NCI-H187 (cell line): Measurements from ENCODE around the gene UBTF.

Source experiments
- DNase-seq, 2 experiments: peaks; one replicate each; lab custom pipeline; 2025; lab: John Stamatoyannopoulos, UW

Gene UBTF

DNA sequence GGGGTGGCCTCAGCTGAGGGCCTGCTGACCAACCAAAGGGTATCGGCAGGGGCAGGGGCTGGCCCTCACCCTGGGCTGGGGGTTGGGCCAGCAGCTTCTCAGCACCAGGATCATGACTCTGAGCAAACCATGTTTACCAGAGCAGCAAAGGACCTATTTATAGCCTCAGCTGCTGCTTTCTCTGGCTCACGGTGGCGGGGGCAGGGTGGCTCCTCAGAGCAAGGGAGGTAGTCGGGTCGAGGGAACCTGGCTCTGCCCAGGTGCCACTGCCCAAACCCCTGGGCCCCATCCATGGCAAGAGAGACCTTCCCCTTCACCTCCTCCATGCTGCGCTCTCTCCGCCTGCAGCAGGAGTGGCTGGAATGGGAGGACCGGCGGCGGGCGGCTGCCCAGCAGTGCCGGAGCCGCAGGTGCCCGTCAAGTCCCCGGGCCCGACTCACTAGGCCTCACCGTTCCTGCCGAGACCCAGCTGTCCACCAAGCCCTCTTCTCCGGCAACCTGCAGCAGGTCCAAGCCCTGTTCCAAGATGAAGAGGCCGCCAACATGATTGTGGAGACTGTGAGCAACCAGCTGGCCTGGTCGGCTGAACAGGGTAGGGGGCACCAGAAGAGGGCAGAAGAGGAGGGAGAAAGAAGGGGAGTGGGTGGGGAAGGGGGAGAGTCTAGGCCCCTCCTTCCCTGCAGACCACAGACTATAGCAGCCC is 48.8 kb downstream of the UBTF start, which contains the start of gene ASB16:
Gene ASB16, plus strand, starts transcription at position 206 of the 703 bp plus-strand sequence. Its CDS starts 86 bp downstream, at position 292.
- DNase-seq = peak in 1 of 2 experiments; percentile 21

DNA sequence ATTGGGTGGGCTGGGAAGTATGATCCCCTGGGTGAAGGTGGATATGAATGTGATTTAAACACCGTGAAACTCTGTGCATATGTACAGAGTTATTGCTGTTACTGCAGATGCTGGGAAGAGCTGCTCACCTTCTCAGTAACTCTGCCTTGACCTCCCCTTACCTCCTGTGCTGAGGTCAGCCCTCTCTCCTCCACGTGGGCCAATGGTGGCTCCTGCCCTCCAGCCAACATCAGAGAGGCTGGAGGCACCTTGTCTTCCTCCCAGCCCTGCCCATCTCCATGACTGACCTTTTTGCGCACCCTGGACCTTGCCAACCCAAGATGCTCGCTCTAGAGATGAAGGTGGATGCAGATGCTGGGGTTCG is 49.4 kb downstream of the UBTF start:
- no peak for DNase-seq

DNA sequence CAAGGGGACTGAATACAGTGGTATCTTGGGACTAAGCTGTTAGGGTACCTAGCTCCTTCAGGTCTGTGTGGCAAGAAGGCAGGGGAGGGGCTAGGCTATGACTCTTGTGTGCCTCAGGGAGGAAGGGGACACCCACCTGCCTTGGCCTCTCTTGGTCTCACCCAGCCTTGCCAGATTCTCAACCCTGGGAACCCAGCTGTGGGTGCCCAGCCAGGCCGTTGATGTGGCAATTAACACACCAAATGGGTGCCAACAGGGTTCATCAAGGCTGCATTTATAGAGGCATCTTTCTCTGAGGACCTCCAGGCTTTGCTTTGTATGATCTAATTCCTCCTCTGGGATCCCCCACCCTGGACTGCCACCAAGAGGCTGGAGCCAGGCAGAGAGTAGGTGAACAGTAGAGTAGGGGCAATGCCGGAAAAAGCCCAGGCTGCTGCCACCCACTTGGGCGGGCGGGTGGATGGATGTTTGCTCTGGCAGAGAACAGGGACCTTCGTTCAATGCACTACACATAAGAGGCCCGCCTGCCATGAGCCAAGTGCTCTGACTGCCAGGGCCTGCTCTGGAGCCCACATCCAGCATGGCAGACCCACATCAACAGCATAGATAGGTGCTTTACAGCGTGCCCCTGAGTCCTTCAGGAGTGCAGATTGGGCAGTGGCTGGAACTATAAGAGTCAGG is 52.2 kb downstream of the UBTF start:
- no peak for DNase-seq

DNA sequence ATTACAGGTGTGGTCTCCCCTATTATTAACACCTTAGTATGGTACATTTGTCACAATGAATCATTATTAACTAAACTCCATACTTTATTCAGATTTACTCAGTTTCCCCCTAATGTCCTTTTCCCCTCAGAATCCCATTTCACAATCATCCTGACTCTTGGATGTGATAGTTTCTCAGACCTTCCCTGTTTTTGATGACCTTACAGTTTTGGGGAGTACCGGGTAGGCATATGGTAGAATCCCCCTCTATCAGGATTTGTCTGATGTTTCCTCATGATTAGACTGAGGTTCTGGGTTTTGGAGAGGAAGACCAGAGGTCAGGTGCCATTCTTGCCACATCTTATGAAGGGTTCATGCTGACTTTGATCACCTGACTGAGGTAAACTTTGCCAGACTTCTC is 55.0 kb downstream of the UBTF start:
- DNase-seq = no peak

DNA sequence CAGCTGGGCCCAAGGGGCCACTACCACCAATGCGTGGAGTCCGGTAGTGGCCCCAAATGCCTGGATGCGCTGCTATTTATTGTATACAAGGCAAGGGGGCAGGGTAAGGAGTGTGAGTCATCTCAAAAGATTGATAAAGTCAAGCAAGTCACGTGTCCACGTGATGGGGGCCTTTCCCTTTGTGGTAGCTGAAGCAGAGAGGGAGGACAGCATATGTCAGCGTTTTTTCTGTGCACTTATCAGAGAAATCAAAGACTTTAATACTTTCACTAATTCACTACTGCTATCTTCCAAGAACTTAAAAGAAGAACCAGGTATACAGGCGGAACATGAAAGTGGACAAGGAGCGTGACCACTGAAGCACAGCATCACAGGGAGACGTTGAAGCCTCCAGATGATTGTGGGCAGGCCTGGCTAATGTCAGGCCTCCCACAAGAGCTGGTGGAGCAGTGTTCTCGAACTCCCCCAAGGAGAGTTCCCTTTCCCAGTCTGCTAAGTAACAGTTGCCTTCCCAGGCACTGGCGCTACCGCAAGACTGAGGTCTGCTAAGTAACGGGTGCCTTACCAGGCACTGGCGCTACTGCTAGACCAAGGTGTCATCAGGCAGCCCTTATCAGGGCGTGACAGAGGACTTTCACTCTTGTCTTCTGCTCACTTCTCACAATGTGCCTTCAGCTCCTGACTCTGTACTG is 59.8 kb downstream of the UBTF start:
- DNase-seq = no peak

DNA sequence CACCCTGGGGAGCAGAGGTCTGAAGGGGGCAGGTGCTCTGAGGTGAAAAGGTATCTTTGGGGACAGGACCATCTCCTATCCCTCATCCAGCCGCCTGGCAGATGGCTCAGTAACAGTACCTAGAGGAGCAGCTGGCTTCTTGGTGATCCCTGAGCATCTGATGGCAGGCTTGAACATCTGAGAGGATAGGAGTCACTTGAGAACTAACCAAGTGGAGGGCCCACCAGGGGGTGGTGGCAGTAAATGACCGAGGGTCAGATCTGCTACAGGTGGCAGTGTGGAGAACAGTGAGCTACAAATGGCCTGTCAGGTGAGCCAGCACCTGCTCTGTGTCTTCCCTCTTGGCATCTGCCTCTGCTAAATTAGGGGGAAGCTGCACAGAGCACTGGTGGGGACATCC is 64.0 kb downstream of the UBTF start:
- DNase-seq = peak; percentile 51 to 75
